T-helper 1 cell (primary cell): ENCODE measurements around the gene FBXO17.
A peak's percentile ranks its signal among the peaks of the same experiment; 100 is the strongest.
"Not testable (repeated sequence)": the region's sequence is repeated elsewhere in the genome, so short reads cannot be mapped to it uniquely, and the experiment has no call there.

Experiments used
- DNase-seq, 5 donors: peaks; one replicate each; pipeline ENCODE4 v3.0.0-alpha.2; 2012 to 2020

The FBXO17 gene

GRCh38 chr19:38941979-38942378 is 33.6 kb downstream of the FBXO17 start:
- no peak for DNase-seq

GRCh38 chr19:38941466-38941865 is 34.1 kb downstream of the FBXO17 start:
- not testable (repeated sequence) for DNase-seq

GRCh38 chr19:38939957-38940356 is 35.6 kb downstream of the FBXO17 start:
- DNase-seq, result no peak

- no peak for DNase-seq
Observed at GRCh38 chr19:38933544-38933943, 42.0 kb downstream of the FBXO17 start.

GRCh38 chr19:38932425-38933179 is 42.9 kb downstream of the FBXO17 start:
- DNase-seq, result peak in 2 of 5 donors; percentile 30 to 54

GRCh38 chr19:38931521-38931793 is 44.1 kb downstream of the FBXO17 start:
- no peak for DNase-seq

GRCh38 chr19:38930776-38931520 is 44.6 kb downstream of the FBXO17 start, which contains the start of gene MRPS12:
TSS of gene MRPS12 (plus strand) at chr19:38930944. CDS start at chr19:38931295, 351 bp downstream.
- peak; percentile 96 to 99 (median 98) for DNase-seq

GRCh38 chr19:38929929-38930775 is 45.4 kb downstream of the FBXO17 start, which contains the start of gene SARS2:
TSS of gene SARS2 (minus strand) at chr19:38930763. CDS start at chr19:38930736, 27 bp downstream.
- DNase-seq, result peak; percentile 86 to 96 (median 89)

GRCh38 chr19:38928391-38929001 is 47.0 kb downstream of the FBXO17 start:
- DNase-seq, result peak in 1 of 5 donors; percentile 40

- DNase-seq, result no peak
Observed at GRCh38 chr19:38924388-38924787, 51.2 kb downstream of the FBXO17 start.

GRCh38 chr19:38922482-38922881 is 53.1 kb downstream of the FBXO17 start:
- no peak for DNase-seq

GRCh38 chr19:38921420-38922274 is 53.9 kb downstream of the FBXO17 start:
- DNase-seq, result no peak

- no peak for DNase-seq
Observed at GRCh38 chr19:38920602-38921419, 54.7 kb downstream of the FBXO17 start.

GRCh38 chr19:38919837-38920601 is 55.5 kb downstream of the FBXO17 start:
- no peak for DNase-seq

GRCh38 chr19:38918526-38918925 is 57.0 kb downstream of the FBXO17 start:
- no peak for DNase-seq

GRCh38 chr19:38917921-38918491 is 57.5 kb downstream of the FBXO17 start:
- DNase-seq, result no peak

GRCh38 chr19:38917516-38917915 is 58.0 kb downstream of the FBXO17 start:
- no peak for DNase-seq

GRCh38 chr19:38915329-38916321 is 59.9 kb downstream of the FBXO17 start:
- DNase-seq, result no peak
